ENCODE measurements around the gene PGF. TPM values are rescaled to one million over a fixed set of nuclear protein-coding genes. Genes with fewer than 3 reads are reported as not detected.

PGF gene
- total RNA-seq, 4 donors from 2014 or later = 1.6 to 42.3 (median 6.2) TPM

DNA sequence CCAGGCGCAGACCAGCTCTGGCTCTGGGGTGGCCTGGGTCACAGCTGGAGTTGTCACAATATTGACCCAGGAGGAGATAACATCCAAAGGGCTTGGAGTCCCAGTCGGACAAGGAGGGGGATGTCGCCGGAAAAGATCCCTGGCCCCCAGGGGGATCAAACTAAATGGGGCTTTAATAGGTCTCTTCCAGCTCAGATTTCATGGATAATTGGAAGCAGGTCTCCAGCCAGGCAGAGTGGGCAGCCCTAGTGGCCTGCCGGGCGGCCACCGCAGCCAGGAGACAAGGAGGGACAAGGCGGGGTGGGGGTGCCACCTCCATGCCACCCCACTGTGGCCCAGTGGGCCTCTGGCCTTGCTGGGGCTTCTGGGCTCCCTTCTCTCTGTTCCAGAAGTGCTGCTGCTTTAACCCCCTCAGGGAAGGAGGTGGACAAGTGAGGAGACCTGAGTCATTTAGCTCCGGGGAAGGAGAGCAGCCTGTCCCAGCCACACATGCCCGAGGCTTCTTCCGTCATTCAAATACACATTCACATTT is 23.1 kb upstream of the PGF start:
- Histone ChIP-seq H3K36me3 (no peaks in the 10 kb centered on the region), H3K4me3 (no peak overlapping the region), H3K9me3 (no peaks in the 10 kb centered on the region), H3K27me3 (no peaks in the 10 kb centered on the region), H3K4me1 (peaks cover 3 to 99% (median 58%) of the 10 kb centered on the region in 3 donors), H3K27ac (no peak overlapping the region)
- intact Hi-C loops (cut with DNase I) = no loop called here
- WGBS, 2 donors = 63 to 64% methylated on average over 6 to 7 of the region's 11 CpGs
- DNase-seq = no peak
- TF ChIP-seq, protein P1, sequence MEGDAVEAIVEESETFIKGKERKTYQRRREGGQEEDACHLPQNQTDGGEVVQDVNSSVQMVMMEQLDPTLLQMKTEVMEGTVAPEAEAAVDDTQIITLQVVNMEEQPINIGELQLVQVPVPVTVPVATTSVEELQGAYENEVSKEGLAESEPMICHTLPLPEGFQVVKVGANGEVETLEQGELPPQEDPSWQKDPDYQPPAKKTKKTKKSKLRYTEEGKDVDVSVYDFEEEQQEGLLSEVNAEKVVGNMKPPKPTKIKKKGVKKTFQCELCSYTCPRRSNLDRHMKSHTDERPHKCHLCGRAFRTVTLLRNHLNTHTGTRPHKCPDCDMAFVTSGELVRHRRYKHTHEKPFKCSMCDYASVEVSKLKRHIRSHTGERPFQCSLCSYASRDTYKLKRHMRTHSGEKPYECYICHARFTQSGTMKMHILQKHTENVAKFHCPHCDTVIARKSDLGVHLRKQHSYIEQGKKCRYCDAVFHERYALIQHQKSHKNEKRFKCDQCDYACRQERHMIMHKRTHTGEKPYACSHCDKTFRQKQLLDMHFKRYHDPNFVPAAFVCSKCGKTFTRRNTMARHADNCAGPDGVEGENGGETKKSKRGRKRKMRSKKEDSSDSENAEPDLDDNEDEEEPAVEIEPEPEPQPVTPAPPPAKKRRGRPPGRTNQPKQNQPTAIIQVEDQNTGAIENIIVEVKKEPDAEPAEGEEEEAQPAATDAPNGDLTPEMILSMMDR (IDR thresholded peaks at IDR 0.05) = no peak
- no peak for TF ChIP-seq POLR2A (IDR thresholded peaks at IDR 0.05)

DNA sequence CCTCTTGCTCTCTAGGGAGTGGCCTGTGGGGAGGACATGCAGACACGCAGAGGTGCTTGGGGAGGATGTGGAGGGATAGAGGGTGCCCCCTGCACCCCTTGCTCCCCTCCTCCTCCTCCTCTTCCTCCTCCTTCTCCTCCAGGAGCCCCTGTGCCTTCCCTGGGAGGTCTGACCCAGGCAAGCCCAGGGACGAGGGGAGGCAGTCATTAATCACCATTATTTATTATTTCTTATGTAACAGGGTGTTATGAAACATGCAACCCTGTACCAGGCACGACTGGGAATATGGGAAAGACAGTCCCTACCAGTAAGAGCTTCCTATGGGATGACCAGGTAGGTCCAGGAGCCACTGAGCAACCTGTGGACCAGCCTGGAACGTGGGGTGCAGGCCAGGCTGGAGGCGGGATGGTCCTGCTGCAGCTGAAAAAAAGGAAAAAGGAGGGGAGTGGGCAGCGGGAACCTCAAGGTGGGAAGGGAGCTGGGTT is 22.5 kb upstream of the PGF start:
- WGBS, 2 donors = 50 to 60% methylated on average over 5 to 6 of the region's 6 CpGs
- no peak overlapping the region for H3K4me3 ChIP-seq
- intact Hi-C loops (cut with DNase I) = no loop called here
- H3K27ac ChIP-seq = no peak overlapping the region
- H3K9me3 ChIP-seq = no peaks in the 10 kb centered on the region
- TF ChIP-seq, protein P1 (IDR thresholded peaks at IDR 0.05) = no peak
- no peak for TF ChIP-seq POLR2A (IDR thresholded peaks at IDR 0.05)
- no peak for DNase-seq
- no peaks in the 10 kb centered on the region for H3K27me3 ChIP-seq
- H3K36me3 ChIP-seq = no peaks in the 10 kb centered on the region
- peaks cover 3 to 99% (median 62%) of the 10 kb centered on the region in 3 donors for H3K4me1 ChIP-seq

DNA sequence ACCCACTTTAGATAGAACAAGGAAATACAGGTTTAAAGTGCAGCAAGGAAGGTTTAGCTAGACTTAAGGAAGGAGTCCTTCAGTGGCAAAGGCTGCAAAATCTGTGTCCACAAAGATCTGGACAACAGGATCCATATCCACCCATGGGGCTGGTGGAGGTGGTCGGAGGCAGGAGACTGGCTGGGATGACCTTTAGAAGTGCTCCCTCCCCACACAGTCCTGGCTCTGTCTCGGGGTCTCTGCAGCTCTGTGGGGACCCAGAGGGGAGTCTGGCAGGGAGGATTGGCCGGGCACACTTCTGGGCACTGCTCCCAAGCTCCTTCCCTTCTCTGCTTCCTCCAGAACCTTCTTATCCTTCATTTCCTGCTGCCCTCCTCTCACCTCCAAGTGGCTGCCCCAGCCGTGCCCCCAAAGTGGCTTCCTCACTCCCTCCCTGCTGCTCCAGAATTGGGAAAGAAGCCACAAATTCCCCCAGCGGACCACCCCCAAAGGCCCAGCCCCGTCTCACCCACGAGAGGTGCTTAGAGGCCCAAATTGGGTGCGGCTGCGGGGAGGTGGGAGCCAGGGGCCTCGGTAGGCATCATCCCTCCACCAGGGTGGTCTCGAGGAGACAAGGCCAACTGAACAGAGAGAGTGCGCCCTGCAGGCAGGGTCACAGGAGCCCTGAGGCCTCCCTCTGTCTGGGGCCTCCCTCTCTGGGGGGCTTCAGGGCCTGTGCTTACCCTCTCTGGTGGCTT is 21.9 kb upstream of the PGF start:
- TF ChIP-seq, protein P1 (IDR thresholded peaks at IDR 0.05) = no peak
- no peak for TF ChIP-seq POLR2A (IDR thresholded peaks at IDR 0.05)
- no peak overlapping the region for H3K27ac ChIP-seq
- H3K36me3 ChIP-seq = no peaks in the 10 kb centered on the region
- peaks cover 3 to 94% (median 61%) of the 10 kb centered on the region in 3 donors for H3K4me1 ChIP-seq
- H3K4me3 ChIP-seq = no peak overlapping the region
- 86 to 95% methylated on average over 6 to 8 of the region's 12 CpGs for WGBS, 2 donors
- H3K9me3 ChIP-seq = no peaks in the 10 kb centered on the region
- intact Hi-C loops (cut with DNase I) = no loop called here
- no peak for DNase-seq
- no peaks in the 10 kb centered on the region for H3K27me3 ChIP-seq

DNA sequence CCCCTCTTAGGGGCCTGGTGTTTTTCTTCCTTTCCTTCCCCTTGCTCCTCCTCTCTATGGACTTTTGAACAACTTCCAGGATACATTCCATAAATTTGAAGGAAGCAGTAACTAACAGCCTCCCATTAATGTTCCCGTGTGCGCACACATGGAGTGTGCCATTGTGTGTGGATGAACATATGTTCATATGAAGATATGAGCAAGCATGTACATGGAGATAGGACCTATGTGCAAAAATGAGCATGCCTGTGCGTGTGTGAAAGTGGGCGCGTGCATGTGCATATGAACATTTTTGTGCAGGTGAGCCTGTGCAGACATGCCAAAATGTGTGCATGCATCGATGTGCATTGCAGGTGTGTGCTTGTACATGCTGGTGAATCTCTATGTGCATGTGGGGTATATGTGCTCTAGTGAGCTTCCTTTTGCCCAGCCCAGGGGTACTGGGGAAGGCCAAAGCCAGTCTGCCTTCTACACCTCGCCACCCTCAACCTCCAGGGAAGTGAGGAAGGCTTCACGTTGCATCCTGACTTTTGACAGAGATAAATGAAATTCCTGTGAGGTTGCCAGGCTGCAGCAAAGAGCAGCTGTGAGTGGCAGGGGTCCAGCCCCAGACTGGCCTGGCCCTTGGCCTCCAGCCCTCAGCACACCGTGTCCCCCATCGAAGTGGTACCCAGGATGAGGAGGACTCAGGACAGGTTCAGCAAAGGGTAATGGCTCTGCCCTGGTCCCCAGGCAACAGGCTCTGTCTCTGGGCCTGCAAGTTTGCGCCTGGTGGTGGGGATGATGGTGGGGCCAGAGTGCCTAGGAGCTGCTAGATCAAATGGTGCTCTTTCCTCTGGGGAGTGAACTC is 21.1 kb upstream of the PGF start:
- 66 to 71% methylated on average over 10 to 11 of the region's 11 CpGs for WGBS, 2 donors
- Histone ChIP-seq H3K4me1 (peaks cover 3 to 86% (median 58%) of the 10 kb centered on the region in 3 donors), H3K9me3 (no peaks in the 10 kb centered on the region), H3K27ac (no peak overlapping the region), H3K27me3 (no peaks in the 10 kb centered on the region), H3K4me3 (no peak overlapping the region), H3K36me3 (no peaks in the 10 kb centered on the region)
- TF ChIP-seq, protein P1 (IDR thresholded peaks at IDR 0.05) = no peak
- TF ChIP-seq POLR2A (IDR thresholded peaks at IDR 0.05) = no peak
- DNase-seq = no peak
- intact Hi-C loops (cut with DNase I) = no loop called here

Measured in esophagus squamous epithelium (tissue), 5 donors.